H1 (cell line): ENCODE results near the gene ABCF3. TPM values are rescaled to one million over a fixed set of nuclear protein-coding genes. Genes with fewer than 3 reads are reported as not detected.

Source experiments
- GABPA ChIP-seq: IDR thresholded peaks from 2 replicates; pipeline ENCODE4 v1.6.1; 2011; ENCODE audit warnings: mild to moderate bottlenecking, low read length, moderate library complexity, borderline replicate concordance; ENCODE audit not compliant: insufficient read depth
- JUND ChIP-seq: IDR thresholded peaks from 2 replicates; pipeline ENCODE4 v1.6.1; 2011; ENCODE audit warnings: mild to moderate bottlenecking, improper control_type of control experiment, low read length
- KDM1A ChIP-seq: fragments of 200-600, 300-600 bp; sonication (generic); IDR thresholded peaks from 2 replicates; pipeline ENCODE4 v1.7.1; 2016; ENCODE audit warnings: mild to moderate bottlenecking, low read length, borderline replicate concordance
- POU5F1 ChIP-seq: IDR thresholded peaks from 2 replicates; pipeline ENCODE4 v1.6.1; 2011; ENCODE audit warnings: low read depth, mild to moderate bottlenecking, low read length, moderate library complexity
- SAP30 ChIP-seq: fragments of 300-600 bp; sonication (generic); IDR thresholded peaks from 2 replicates; pipeline ENCODE4 v1.7.1; 2012; ENCODE audit warnings: low read length, moderate library complexity, mild to moderate bottlenecking, inconsistent platforms; ENCODE audit not compliant: insufficient read depth, insufficient replicate concordance
- SIN3A ChIP-seq, 2 experiments: IDR thresholded peaks in 1 of 2; conservative IDR thresholded peaks in 1 of 2; 2 replicates each; pipeline ENCODE4 v1.6.1; 2011 to 2012; ENCODE audit warnings: low read length in 2 of 2, improper control_type of control experiment in 1 of 2, low read depth in 1 of 2, mild to moderate bottlenecking in 1 of 2
- SIRT6 ChIP-seq: IDR thresholded peaks from one replicate; pipeline ENCODE4 v1.7.1; 2012; ENCODE audit warnings: low read length, inconsistent platforms
- SRF ChIP-seq: IDR thresholded peaks from 2 replicates; pipeline ENCODE4 v1.6.1; 2011; ENCODE audit warnings: mild to moderate bottlenecking, low read depth, low read length, moderate library complexity
- TEAD4 ChIP-seq: IDR thresholded peaks from 2 replicates; pipeline ENCODE4 v1.6.1; 2012; ENCODE audit warnings: low read depth, low read length, inconsistent platforms, mixed read lengths
- polyA plus RNA-seq, 7 experiments: library from polyadenylated mRNA; depleted of rRNA in 3 of 7; stranded (reverse) in 5 of 7; unstranded in 2 of 7; fragments of >200 nt in 5 of 7; fragments of 200-250 nt in 2 of 7; gene quantifications; 1 replicate in 5 of 7; 2 replicates in 1 of 7; 4 replicates in 1 of 7; pipeline versions ENCODE4 v1.2.1 to v1.2.3, GENCODE V29; 2011 to 2013; ENCODE audit warnings: missing spikeins in 2 of 7, mixed read lengths in 2 of 7
- total RNA-seq: library from RNA; stranded (reverse); fragmentation: NEBNext Ultra II Directional; extraction: Animal tissue kit (Norgen Biotek cat#: 25700); gene quantifications from 2 replicates; pipeline ENCODE4 v1.2.1, GENCODE V29; 2021
- TF ChIP-seq, protein P1 (sequence below): fragments of 300-600 bp; sonication (generic); IDR thresholded peaks from 2 replicates; pipeline ENCODE4 v1.7.1; 2012; ENCODE audit warnings: low read length, moderate library complexity, mild to moderate bottlenecking, inconsistent platforms; ENCODE audit not compliant: insufficient replicate concordance
- TF ChIP-seq, protein P2 (sequence below): IDR thresholded peaks from 2 replicates; pipeline ENCODE4 v1.6.1; 2011; ENCODE audit warnings: low read length, improper control_type of control experiment

Gene ABCF3
- total and polyA plus RNA-seq, 2 of the 8 experiments (the other 6 are each of a cell fraction or from before 2014, with no cell fraction given), result 51.6 to 57.8 TPM

DNA sequence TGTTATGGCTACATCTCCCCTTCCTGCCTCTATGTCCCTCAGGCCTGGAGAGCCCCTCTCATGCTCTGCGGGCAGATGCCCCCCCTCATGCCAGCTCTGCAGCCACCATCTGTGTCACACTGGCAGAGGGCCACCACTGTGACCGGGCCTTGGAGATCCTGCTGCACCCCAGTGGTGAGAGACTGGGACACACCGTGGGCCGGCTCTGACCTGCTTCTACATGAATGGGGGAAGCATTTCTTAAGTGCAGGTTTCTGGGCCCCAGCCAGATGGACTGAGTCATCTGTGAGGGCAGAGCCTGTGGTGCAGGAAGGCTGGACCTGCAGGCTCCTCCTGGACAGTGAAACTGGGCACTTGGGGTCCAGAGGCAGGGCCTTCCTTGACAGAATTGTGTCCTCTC, 48.2 kb downstream of the ABCF3 start (continued):
- TF ChIP-seq, protein P1, sequence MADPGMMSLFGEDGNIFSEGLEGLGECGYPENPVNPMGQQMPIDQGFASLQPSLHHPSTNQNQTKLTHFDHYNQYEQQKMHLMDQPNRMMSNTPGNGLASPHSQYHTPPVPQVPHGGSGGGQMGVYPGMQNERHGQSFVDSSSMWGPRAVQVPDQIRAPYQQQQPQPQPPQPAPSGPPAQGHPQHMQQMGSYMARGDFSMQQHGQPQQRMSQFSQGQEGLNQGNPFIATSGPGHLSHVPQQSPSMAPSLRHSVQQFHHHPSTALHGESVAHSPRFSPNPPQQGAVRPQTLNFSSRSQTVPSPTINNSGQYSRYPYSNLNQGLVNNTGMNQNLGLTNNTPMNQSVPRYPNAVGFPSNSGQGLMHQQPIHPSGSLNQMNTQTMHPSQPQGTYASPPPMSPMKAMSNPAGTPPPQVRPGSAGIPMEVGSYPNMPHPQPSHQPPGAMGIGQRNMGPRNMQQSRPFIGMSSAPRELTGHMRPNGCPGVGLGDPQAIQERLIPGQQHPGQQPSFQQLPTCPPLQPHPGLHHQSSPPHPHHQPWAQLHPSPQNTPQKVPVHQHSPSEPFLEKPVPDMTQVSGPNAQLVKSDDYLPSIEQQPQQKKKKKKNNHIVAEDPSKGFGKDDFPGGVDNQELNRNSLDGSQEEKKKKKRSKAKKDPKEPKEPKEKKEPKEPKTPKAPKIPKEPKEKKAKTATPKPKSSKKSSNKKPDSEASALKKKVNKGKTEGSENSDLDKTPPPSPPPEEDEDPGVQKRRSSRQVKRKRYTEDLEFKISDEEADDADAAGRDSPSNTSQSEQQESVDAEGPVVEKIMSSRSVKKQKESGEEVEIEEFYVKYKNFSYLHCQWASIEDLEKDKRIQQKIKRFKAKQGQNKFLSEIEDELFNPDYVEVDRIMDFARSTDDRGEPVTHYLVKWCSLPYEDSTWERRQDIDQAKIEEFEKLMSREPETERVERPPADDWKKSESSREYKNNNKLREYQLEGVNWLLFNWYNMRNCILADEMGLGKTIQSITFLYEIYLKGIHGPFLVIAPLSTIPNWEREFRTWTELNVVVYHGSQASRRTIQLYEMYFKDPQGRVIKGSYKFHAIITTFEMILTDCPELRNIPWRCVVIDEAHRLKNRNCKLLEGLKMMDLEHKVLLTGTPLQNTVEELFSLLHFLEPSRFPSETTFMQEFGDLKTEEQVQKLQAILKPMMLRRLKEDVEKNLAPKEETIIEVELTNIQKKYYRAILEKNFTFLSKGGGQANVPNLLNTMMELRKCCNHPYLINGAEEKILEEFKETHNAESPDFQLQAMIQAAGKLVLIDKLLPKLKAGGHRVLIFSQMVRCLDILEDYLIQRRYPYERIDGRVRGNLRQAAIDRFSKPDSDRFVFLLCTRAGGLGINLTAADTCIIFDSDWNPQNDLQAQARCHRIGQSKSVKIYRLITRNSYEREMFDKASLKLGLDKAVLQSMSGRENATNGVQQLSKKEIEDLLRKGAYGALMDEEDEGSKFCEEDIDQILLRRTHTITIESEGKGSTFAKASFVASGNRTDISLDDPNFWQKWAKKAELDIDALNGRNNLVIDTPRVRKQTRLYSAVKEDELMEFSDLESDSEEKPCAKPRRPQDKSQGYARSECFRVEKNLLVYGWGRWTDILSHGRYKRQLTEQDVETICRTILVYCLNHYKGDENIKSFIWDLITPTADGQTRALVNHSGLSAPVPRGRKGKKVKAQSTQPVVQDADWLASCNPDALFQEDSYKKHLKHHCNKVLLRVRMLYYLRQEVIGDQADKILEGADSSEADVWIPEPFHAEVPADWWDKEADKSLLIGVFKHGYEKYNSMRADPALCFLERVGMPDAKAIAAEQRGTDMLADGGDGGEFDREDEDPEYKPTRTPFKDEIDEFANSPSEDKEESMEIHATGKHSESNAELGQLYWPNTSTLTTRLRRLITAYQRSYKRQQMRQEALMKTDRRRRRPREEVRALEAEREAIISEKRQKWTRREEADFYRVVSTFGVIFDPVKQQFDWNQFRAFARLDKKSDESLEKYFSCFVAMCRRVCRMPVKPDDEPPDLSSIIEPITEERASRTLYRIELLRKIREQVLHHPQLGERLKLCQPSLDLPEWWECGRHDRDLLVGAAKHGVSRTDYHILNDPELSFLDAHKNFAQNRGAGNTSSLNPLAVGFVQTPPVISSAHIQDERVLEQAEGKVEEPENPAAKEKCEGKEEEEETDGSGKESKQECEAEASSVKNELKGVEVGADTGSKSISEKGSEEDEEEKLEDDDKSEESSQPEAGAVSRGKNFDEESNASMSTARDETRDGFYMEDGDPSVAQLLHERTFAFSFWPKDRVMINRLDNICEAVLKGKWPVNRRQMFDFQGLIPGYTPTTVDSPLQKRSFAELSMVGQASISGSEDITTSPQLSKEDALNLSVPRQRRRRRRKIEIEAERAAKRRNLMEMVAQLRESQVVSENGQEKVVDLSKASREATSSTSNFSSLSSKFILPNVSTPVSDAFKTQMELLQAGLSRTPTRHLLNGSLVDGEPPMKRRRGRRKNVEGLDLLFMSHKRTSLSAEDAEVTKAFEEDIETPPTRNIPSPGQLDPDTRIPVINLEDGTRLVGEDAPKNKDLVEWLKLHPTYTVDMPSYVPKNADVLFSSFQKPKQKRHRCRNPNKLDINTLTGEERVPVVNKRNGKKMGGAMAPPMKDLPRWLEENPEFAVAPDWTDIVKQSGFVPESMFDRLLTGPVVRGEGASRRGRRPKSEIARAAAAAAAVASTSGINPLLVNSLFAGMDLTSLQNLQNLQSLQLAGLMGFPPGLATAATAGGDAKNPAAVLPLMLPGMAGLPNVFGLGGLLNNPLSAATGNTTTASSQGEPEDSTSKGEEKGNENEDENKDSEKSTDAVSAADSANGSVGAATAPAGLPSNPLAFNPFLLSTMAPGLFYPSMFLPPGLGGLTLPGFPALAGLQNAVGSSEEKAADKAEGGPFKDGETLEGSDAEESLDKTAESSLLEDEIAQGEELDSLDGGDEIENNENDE, result no peak
- TF ChIP-seq KDM1A (no peak), SRF (no peak), JUND (no peak), TEAD4 (no peak), SAP30 (no peak), GABPA (no peak), SIRT6 (no peak), SIN3A (conservative IDR thresholded peaks at IDR 0.05 in 1 of 2, IDR thresholded peaks at IDR 0.05 in 1 of 2; ENCODE audit: low read depth in 1 of 2, low read length in 2 of 2) (no peak), POU5F1 (no peak)
- TF ChIP-seq, protein P2, sequence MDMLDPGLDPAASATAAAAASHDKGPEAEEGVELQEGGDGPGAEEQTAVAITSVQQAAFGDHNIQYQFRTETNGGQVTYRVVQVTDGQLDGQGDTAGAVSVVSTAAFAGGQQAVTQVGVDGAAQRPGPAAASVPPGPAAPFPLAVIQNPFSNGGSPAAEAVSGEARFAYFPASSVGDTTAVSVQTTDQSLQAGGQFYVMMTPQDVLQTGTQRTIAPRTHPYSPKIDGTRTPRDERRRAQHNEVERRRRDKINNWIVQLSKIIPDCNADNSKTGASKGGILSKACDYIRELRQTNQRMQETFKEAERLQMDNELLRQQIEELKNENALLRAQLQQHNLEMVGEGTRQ, result no peak
